MCF 10A (cell line): ENCODE results near the gene MDM1. TPM values are rescaled to one million over a fixed set of nuclear protein-coding genes. Genes with fewer than 3 reads are reported as not detected.

Experiments used
- BruUV-seq: library from RNA; stranded (reverse); fragments of 400-500 nt; replicated peaks from 2 replicates; lab custom pipeline; 2021; lab: Mats Ljungman, UMichigan
- CTCF ChIA-PET: fragments of 300-600 bp; sonication (Branson Sonifier 250); formaldehyde crosslinking; extraction: SDS; loops from one replicate; lab custom pipeline; 2021; ENCODE audit warnings: antibody characterized with exemption, inconsistent platforms; lab: Yijun Ruan, JAX
- POLR2A ChIA-PET: fragments of 300-600, 350-650 bp; sonication (Branson Sonifier 250); formaldehyde crosslinking; extraction: SDS; loops from one replicate; lab custom pipeline; 2020; ENCODE audit warnings: antibody characterized with exemption, inconsistent platforms; lab: Yijun Ruan, JAX
- DNase-seq: peaks from one replicate; pipeline ENCODE4 v3.0.0-alpha.2; 2018; ENCODE audit not compliant: unreplicated experiment
- H3K27ac Mint-ChIP-seq: one replicate; pipeline ENCODE4 v1.8.0; 2022; ENCODE audit warnings: mild to moderate bottlenecking, low read depth, mixed read lengths; ENCODE audit not compliant: unreplicated experiment
- H3K27me3 Mint-ChIP-seq: one replicate; pipeline ENCODE4 v1.8.0; 2022; ENCODE audit warnings: mixed read lengths; ENCODE audit not compliant: insufficient read depth, unreplicated experiment
- H3K36me3 Mint-ChIP-seq: one replicate; pipeline ENCODE4 v1.8.0; 2022; ENCODE audit warnings: mild to moderate bottlenecking, moderate library complexity, mixed read lengths; ENCODE audit not compliant: insufficient read depth, unreplicated experiment
- H3K4me1 Mint-ChIP-seq: one replicate; pipeline ENCODE4 v1.8.0; 2022; ENCODE audit warnings: mixed read lengths; ENCODE audit not compliant: insufficient read depth, unreplicated experiment
- H3K4me3 Mint-ChIP-seq: one replicate; pipeline ENCODE4 v1.8.0; 2022; ENCODE audit warnings: mild to moderate bottlenecking, moderate library complexity, mixed read lengths; ENCODE audit not compliant: unreplicated experiment
- H3K9me3 Mint-ChIP-seq: one replicate; pipeline ENCODE4 v1.8.0; 2022; ENCODE audit warnings: mixed read lengths; ENCODE audit not compliant: unreplicated experiment
- CTCF ChIP-seq: fragments of 200-600 bp; IDR thresholded peaks from one replicate; pipeline ENCODE4 v1.8.0; 2022; ENCODE audit warnings: antibody characterized with exemption, mild to moderate bottlenecking; ENCODE audit not compliant: unreplicated experiment
- intact Hi-C: fragments of 100-400 bp; cut with micrococcal nuclease; formaldehyde crosslinking; loops from 2 replicates; pipeline ENCODE4 v1.14.1; 2022
- total RNA-seq: library from RNA; stranded (reverse); gene quantifications from 2 replicates; pipeline ENCODE4 v1.2.3, GENCODE V29; 2022

MDM1 gene
- total RNA-seq, 1 experiment from 2014 or later = 11.8 TPM

DNA sequence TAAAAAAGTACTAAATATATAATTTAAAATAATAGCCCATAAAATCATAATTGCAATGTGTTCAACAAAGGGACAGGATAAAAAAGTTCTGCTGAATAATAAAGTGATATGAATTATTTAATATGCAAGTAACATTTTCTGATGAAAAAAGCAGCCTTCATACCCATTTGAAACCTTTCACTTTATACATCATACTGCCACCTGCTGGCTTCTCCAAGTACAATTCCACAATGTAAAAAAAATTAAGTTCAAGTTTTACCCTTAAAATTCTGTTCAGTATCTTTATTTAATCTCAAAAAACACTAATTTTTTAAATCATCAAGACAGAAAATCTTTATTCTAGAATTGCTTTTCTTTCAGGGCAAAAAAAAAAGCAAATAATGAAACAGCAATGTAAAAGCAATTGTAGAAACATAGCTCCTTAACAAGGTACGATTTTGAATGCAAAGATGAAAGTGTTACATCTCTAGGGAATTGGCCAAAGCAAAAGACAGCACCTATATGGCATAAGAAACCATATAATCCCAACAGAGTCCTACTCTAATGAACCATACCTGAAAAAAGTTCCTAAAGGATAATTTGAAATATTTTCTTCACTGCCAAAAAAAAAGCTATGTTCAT lies 15.0 kb downstream of the MDM1 start:
- peak; percentile 53 for DNase-seq
- no peaks in the 10 kb centered on the region for H3K27me3 Mint-ChIP-seq
- H3K9me3 Mint-ChIP-seq = no peaks in the 10 kb centered on the region
- intact Hi-C loops = loop anchor here (1.0 to 5.0 kb wide), 4 partner anchors 80 to 960 kb away; no protein-coding TSS in a partner anchor
- BruUV-seq = no TSS peak
- no peaks in the 10 kb centered on the region for H3K4me1 Mint-ChIP-seq
- POLR2A ChIA-PET = interaction anchor here (0.6 to 3.1 kb wide), 6 partner anchors 14 to 370 kb away, joined by 3 to 24 read pairs (median 4); partner anchors contain the start of gene NUP107
- peak; percentile 62 for TF ChIP-seq CTCF
- H3K27ac Mint-ChIP-seq = no peak overlapping the region
- H3K4me3 Mint-ChIP-seq = no peak overlapping the region
- CTCF ChIA-PET = interaction anchor here (0.6 to 7.5 kb wide), 40 partner anchors 8 to 1621 kb away, joined by 3 to 151 read pairs (median 4); partner anchors contain the start of gene IL26
- peaks cover 20% of the 10 kb centered on the region for H3K36me3 Mint-ChIP-seq

DNA sequence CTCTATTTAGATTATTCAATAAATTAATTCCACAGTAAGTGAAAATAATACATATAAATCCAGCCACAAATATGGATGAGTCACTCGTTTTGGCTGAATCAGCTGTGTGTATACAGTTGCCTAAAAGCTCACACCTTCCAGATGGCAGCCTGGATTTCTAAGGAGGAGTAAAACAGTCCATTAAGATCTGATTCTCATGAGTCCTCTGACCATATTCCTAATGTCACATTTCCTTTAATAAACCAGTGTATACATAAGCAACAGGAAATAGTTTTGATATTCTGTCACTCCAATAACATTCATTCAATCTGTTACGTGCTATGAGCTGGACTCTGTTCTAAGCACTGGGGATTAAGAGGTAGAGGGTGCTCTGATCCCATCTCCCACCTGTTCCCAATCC lies 21.8 kb downstream of the MDM1 start:
- peak; percentile 63 for DNase-seq
- no TSS peak for BruUV-seq
- Mint-ChIP-seq H3K4me3 (no peak overlapping the region), H3K27me3 (no peaks in the 10 kb centered on the region), H3K4me1 (no peaks in the 10 kb centered on the region), H3K36me3 (peaks cover 10% of the 10 kb centered on the region), H3K27ac (no peak overlapping the region), H3K9me3 (no peaks in the 10 kb centered on the region)
- TF ChIP-seq CTCF = no peak
- intact Hi-C loops = no loop called here
- ChIA-PET CTCF (interaction anchor here (1.2 to 2.4 kb wide), 2 partner anchors 86 to 270 kb away, joined by 6 to 22 read pairs; no protein-coding TSS in a partner anchor), POLR2A (interaction anchor here (0.7 to 1.0 kb wide), 3 partner anchors 26 to 1929 kb away, joined by 3 read pairs; no protein-coding TSS in a partner anchor)

- H3K36me3 Mint-ChIP-seq = peaks cover 15% of the 10 kb centered on the region
- no peak overlapping the region for H3K4me3 Mint-ChIP-seq
- ChIA-PET CTCF (interaction anchor here (1.3 kb wide), 1 partner anchor 266 kb away, joined by 5 read pairs; no protein-coding TSS in a partner anchor), POLR2A (no interaction called here)
- intact Hi-C loops = no loop called here
- H3K27ac Mint-ChIP-seq = no peak overlapping the region
- DNase-seq = no peak
- no peaks in the 10 kb centered on the region for H3K27me3 Mint-ChIP-seq
- H3K9me3 Mint-ChIP-seq = no peaks in the 10 kb centered on the region
- TF ChIP-seq CTCF = no peak
- no peaks in the 10 kb centered on the region for H3K4me1 Mint-ChIP-seq
- BruUV-seq = no TSS peak
Measured at GRCh38 chr12:68306564-68306963, 25.6 kb downstream of the MDM1 start.

DNA sequence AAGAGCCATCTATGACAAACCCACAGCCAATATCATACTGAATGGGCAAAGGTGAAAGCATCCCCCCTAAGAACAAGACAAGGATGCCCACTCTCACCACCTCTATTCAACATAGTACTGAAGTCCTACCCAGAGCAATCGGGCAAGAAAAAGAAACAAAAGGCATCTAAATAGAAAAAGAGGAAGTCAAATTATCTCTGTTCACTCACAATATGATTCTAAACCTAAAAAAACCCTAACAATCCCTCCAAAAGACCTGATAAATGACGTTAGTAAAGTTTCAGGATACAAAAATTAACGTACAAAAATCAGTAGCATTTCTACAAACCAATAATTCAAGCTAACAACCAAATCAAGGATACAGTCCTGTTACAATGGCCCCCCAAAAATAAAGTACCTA lies 26.9 kb downstream of the MDM1 start:
- no peak for TF ChIP-seq CTCF
- H3K27ac Mint-ChIP-seq = no peak overlapping the region
- H3K36me3 Mint-ChIP-seq = peaks cover 28% of the 10 kb centered on the region
- H3K9me3 Mint-ChIP-seq = no peaks in the 10 kb centered on the region
- no peaks in the 10 kb centered on the region for H3K4me1 Mint-ChIP-seq
- intact Hi-C loops = no loop called here
- ChIA-PET POLR2A (interaction anchor here (0.7 kb wide), 1 partner anchor 19 kb away, joined by 4 read pairs; no protein-coding TSS in a partner anchor), CTCF (interaction anchor here (0.7 kb wide), 1 partner anchor 83 kb away, joined by 3 read pairs; no protein-coding TSS in a partner anchor)
- H3K4me3 Mint-ChIP-seq = no peak overlapping the region
- H3K27me3 Mint-ChIP-seq = no peaks in the 10 kb centered on the region
- BruUV-seq = no TSS peak
- DNase-seq = no peak
